Retina (tissue), 1 donor: ENCODE measurements around the gene SLC2A3.
A peak's percentile ranks its signal among the peaks of the same experiment; 100 is the strongest.
"Not testable (repeated sequence)": the region's sequence is repeated elsewhere in the genome, so short reads cannot be mapped to it uniquely, and the experiment has no call there.

Experiments used
- DNase-seq: peaks from one replicate; pipeline ENCODE4 v3.0.0-alpha.2; 2016

The SLC2A3 gene

GRCh38 chr12:7935590-7936581, at the start of gene SLC2A3:
TSS of gene SLC2A3 (minus strand) at chr12:7936187. CDS start at chr12:7936034, 153 bp downstream.
- peak; percentile 58 for DNase-seq

- DNase-seq = no peak
These were observed 48.9 kb upstream of the SLC2A3 start for GRCh38 chr12:7984900-7985299.

GRCh38 chr12:7983460-7983859, 47.5 kb upstream of the SLC2A3 start:
- not testable (repeated sequence) for DNase-seq

- DNase-seq = not testable (repeated sequence)
These were observed 47.0 kb upstream of the SLC2A3 start for GRCh38 chr12:7983019-7983418.

GRCh38 chr12:7982332-7982735, 46.3 kb upstream of the SLC2A3 start:
- DNase-seq = not testable (repeated sequence)

- DNase-seq = no peak
These were observed 45.5 kb upstream of the SLC2A3 start for GRCh38 chr12:7981446-7981845.

- DNase-seq = not testable (repeated sequence)
These were observed 41.6 kb upstream of the SLC2A3 start for GRCh38 chr12:7977351-7978124.

- DNase-seq = no peak
These were observed 37.5 kb upstream of the SLC2A3 start for GRCh38 chr12:7973457-7973825.

- no peak for DNase-seq
These were observed 36.9 kb upstream of the SLC2A3 start for GRCh38 chr12:7972734-7973456.

GRCh38 chr12:7972269-7972668, 36.3 kb upstream of the SLC2A3 start:
- not testable (repeated sequence) for DNase-seq

- DNase-seq = not testable (repeated sequence)
These were observed 35.8 kb upstream of the SLC2A3 start for GRCh38 chr12:7971765-7972164.

GRCh38 chr12:7970475-7971252, 34.7 kb upstream of the SLC2A3 start:
- DNase-seq = peak; percentile 95

- DNase-seq = no peak
These were observed 30.6 kb upstream of the SLC2A3 start for GRCh38 chr12:7966563-7966962.

GRCh38 chr12:7964669-7965068, 28.7 kb upstream of the SLC2A3 start:
- not testable (repeated sequence) for DNase-seq

- no peak for DNase-seq
These were observed 25.6 kb upstream of the SLC2A3 start for GRCh38 chr12:7961395-7962178.

- no peak for DNase-seq
These were observed 23.7 kb upstream of the SLC2A3 start for GRCh38 chr12:7959701-7960121.

- DNase-seq = no peak
These were observed 23.3 kb upstream of the SLC2A3 start for GRCh38 chr12:7959278-7959677.

GRCh38 chr12:7954877-7955276, 18.9 kb upstream of the SLC2A3 start:
- DNase-seq = not testable (repeated sequence)

GRCh38 chr12:7954418-7954817, 18.4 kb upstream of the SLC2A3 start:
- not testable (repeated sequence) for DNase-seq

GRCh38 chr12:7953912-7954311, 17.9 kb upstream of the SLC2A3 start:
- not testable (repeated sequence) for DNase-seq

GRCh38 chr12:7951671-7952070, 15.7 kb upstream of the SLC2A3 start:
- DNase-seq = no peak
